Measurements from ENCODE around the gene BACE1. TPM values are rescaled to one million over a fixed set of nuclear protein-coding genes. Genes with fewer than 3 reads are reported as not detected.
"Not testable (repeated sequence)": the region's sequence is repeated elsewhere in the genome, so short reads cannot be mapped to it uniquely, and the experiment has no call there.

The BACE1 gene
- total RNA-seq, 1 experiment from 2014 or later, result 4.5 TPM

DNA sequence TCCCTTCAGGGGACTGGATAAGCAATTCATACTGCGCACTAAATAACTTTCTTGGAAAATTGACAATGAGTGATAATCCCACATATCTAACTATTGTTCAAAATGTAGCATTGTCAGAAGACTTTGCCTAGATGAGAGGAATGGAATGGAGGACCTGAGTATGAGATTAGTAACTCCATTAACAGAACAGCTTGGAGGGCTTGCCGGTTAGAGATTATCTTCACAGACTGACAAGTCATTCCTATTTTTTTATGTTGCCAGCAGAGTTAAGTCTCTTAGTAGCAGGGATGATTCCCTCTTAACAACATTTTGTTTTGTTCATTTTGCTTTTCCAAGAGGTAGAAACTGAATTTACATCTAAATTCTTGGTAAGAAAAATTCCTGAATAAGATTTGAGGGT is 32.0 kb downstream of the BACE1 start:
- no peak for DNase-seq (ENCODE audit: low read depth)
- in situ Hi-C loops (cut with HindIII; ENCODE audit: low pct_unique_long_range_greater_than_20kb, low sequenced_read_pairs), result no loop called here

- DNase-seq (ENCODE audit: low read depth), result no peak
- in situ Hi-C loops (cut with HindIII; ENCODE audit: low pct_unique_long_range_greater_than_20kb, low sequenced_read_pairs), result no loop called here
Observed at GRCh38 chr11:117282956-117283355, 33.1 kb downstream of the BACE1 start.

DNA sequence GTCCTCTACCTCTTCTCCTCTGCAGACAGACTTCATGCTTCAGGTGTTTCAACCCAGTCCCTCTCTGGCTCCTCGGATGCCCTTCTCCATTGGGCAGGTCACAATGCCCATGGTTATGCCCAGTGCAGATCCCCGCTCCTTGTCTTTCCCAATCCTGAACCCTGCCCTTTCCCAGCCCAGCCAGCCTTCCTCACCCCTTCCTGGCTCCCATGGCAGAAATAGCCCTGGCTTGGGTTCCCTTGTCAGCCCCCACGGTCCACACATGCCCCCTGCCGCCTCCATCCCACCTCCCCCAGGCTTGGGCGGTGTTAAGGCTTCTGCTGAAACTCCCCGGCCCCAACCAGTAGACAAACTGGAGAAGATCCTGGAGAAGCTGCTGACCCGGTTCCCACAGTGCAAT is 34.2 kb downstream of the BACE1 start:
- in situ Hi-C loops (cut with HindIII; ENCODE audit: low pct_unique_long_range_greater_than_20kb, low sequenced_read_pairs), result no loop called here
- DNase-seq (ENCODE audit: low read depth), result no peak

DNA sequence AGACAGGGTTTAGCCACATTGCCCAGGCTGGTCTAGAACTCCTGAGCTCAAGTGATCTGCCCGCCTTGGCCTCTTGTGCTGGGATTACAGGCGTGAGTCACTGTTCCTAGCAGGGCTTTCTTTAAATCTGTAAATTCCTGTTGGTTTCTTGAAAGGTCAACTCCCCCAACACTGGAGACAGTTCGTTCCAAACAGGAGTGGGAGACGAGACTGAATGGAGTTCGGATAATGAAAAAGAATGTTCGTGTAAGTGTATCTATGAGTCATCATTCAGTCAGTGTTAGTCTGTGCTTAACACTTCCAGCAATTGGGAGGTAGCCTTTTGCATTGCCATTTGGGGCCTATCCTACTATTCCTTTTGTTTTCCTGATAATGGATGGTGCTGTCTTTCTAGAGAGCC is 34.9 kb downstream of the BACE1 start:
- in situ Hi-C loops (cut with HindIII; ENCODE audit: low pct_unique_long_range_greater_than_20kb, low sequenced_read_pairs), result no loop called here
- peak; percentile 21 for DNase-seq (ENCODE audit: low read depth)

- DNase-seq (ENCODE audit: low read depth), result no peak
- in situ Hi-C loops (cut with HindIII; ENCODE audit: low pct_unique_long_range_greater_than_20kb, low sequenced_read_pairs), result no loop called here
Observed at GRCh38 chr11:117279711-117280376, 36.2 kb downstream of the BACE1 start.

- DNase-seq (ENCODE audit: low read depth), result no peak
- in situ Hi-C loops (cut with HindIII; ENCODE audit: low pct_unique_long_range_greater_than_20kb, low sequenced_read_pairs), result no loop called here
Observed at GRCh38 chr11:117278347-117278746, 37.7 kb downstream of the BACE1 start.

GRCh38 chr11:117273550-117274289 is 42.3 kb downstream of the BACE1 start:
- in situ Hi-C loops (cut with HindIII; ENCODE audit: low pct_unique_long_range_greater_than_20kb, low sequenced_read_pairs), result no loop called here
- no peak for DNase-seq (ENCODE audit: low read depth)

DNA sequence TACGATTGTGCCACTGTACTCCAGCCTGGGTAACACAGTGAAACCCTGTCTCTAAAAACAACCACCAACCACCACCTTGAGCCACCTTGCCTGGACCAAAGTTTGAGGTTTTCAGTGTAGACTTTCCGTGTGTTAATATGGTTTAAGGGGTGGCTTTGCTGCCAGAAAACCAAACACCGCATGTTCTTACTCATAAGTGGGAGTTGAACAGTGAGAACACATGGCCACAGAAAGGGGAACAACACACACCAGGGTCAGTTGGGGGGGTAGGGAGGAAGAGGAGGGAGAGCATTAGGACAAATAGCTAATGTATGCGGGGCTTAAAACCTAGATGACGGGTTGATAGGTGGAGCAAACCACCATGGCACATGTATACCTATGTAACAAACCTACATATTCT is 43.9 kb downstream of the BACE1 start:
- DNase-seq (ENCODE audit: low read depth); in situ Hi-C loops (cut with HindIII; ENCODE audit: low pct_unique_long_range_greater_than_20kb, low sequenced_read_pairs): not testable (repeated sequence)

- in situ Hi-C loops (cut with HindIII; ENCODE audit: low pct_unique_long_range_greater_than_20kb, low sequenced_read_pairs), result no loop called here
- no peak for DNase-seq (ENCODE audit: low read depth)
Observed at GRCh38 chr11:117271208-117271607, 44.8 kb downstream of the BACE1 start.

DNA sequence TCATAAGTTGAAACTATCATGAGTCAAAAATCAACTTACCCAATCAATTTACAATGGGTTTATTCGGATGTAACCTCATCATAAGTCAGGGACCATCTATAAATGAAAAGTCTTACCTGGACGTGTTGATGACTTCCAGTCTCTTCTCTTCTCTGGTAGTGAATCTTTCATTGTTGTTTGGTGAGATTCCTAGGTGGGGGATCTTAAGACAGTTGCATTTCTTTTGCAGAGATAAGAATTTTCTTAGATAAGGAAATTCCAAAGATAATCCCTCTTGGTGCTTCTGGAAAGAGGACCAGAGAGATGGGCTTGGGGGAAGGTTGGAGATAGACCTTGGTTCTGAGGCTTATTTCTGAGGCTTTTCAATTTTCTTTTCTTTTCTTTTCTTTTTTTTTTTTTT is 46.2 kb downstream of the BACE1 start:
- no peak for DNase-seq (ENCODE audit: low read depth)
- in situ Hi-C loops (cut with HindIII; ENCODE audit: low pct_unique_long_range_greater_than_20kb, low sequenced_read_pairs), result no loop called here

DNA sequence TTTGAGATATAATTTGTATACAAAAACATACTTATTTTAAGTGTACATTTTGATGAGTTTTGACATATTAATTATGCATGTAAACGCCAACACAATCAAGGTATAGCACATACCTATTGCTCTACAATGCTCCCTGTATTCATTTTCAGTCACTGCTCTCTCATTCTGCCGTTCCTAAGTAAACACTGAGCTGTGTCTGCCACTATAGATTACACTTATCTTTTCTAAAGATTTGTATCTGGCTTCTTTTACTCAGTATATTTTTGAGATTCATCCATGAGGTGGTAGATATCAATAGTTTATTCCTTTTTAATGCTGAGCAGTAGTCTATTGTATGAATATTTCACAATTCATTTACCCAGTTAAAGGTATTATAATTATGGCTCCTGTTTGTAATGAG is 50.3 kb downstream of the BACE1 start:
- in situ Hi-C loops (cut with HindIII; ENCODE audit: low pct_unique_long_range_greater_than_20kb, low sequenced_read_pairs), result no loop called here
- DNase-seq (ENCODE audit: low read depth), result no peak

GRCh38 chr11:117264624-117265323 is 51.3 kb downstream of the BACE1 start:
- DNase-seq (ENCODE audit: low read depth); in situ Hi-C loops (cut with HindIII; ENCODE audit: low pct_unique_long_range_greater_than_20kb, low sequenced_read_pairs): not testable (repeated sequence)

GRCh38 chr11:117259417-117259816 is 56.6 kb downstream of the BACE1 start:
- DNase-seq (ENCODE audit: low read depth), result no peak
- in situ Hi-C loops (cut with HindIII; ENCODE audit: low pct_unique_long_range_greater_than_20kb, low sequenced_read_pairs), result no loop called here

- in situ Hi-C loops (cut with HindIII; ENCODE audit: low pct_unique_long_range_greater_than_20kb, low sequenced_read_pairs), result no loop called here
- DNase-seq (ENCODE audit: low read depth), result no peak
Observed at GRCh38 chr11:117258576-117258975, 57.5 kb downstream of the BACE1 start.

DNA sequence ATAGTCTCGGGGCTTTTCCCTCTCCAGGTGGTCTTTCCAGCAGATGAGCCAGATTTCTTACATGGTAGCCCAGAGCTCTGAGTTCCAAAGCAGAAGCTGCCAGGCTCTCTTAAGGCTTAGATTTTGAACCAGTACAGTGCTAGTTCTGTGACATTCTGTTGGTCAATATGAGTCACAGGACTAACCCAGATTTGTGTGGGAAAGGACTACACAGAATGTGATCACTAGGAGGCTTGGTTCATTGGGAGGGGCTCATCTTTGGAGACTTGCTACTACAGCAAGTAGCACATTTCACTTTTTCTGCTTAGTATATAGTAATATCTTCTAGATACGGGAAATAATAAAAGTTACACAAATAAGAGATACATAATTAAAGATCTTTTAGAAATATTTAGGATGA is 59.5 kb downstream of the BACE1 start:
- in situ Hi-C loops (cut with HindIII; ENCODE audit: low pct_unique_long_range_greater_than_20kb, low sequenced_read_pairs), result no loop called here
- DNase-seq (ENCODE audit: low read depth), result no peak

DNA sequence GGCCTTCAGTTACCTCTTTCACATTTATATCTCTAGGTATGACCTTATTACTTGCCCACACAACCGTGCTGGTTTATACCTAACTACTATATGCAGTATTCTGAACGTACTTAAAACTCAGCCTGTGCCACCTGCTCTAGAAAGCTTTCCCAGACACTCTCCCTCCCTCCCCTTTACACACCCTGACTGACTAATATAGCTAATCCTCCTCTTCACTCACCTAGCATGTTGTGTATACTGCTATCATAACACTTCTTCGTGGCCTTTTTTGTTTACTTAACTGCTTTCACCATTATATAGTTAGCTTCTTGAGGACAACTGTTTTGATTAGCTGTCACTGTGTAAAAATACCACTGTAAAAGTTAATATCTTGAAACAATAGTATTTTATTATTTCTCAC is 60.1 kb downstream of the BACE1 start:
- in situ Hi-C loops (cut with HindIII; ENCODE audit: low pct_unique_long_range_greater_than_20kb, low sequenced_read_pairs), result no loop called here

DNA sequence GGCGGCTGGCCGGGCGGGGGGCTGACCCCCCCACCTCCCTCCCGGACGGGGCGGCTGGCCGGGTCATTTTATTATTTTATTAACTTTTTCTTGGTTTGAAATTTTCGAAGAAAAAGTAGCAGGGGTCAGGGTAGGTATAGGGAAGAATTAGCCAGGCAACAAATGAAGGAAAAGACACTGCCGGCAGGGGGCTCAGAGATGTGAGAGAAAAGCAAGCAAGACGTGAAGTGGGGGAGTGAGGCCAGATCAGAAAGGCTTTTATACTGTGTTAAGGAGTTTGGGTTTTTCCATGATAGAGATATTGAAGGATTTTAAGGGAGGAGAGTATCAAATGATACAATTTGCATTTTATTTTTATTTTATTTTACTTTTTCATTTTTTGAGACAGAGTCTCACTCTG is 64.5 kb downstream of the BACE1 start:
- in situ Hi-C loops (cut with HindIII; ENCODE audit: low pct_unique_long_range_greater_than_20kb, low sequenced_read_pairs), result no loop called here
- DNase-seq (ENCODE audit: low read depth), result no peak

More for the DNA sequence above, 60.1 kb downstream of the BACE1 start:
- no peak for DNase-seq (ENCODE audit: low read depth)

- DNase-seq (ENCODE audit: low read depth), result no peak
- in situ Hi-C loops (cut with HindIII; ENCODE audit: low pct_unique_long_range_greater_than_20kb, low sequenced_read_pairs), result no loop called here
Observed at GRCh38 chr11:117249571-117249970, 66.5 kb downstream of the BACE1 start.

DNA sequence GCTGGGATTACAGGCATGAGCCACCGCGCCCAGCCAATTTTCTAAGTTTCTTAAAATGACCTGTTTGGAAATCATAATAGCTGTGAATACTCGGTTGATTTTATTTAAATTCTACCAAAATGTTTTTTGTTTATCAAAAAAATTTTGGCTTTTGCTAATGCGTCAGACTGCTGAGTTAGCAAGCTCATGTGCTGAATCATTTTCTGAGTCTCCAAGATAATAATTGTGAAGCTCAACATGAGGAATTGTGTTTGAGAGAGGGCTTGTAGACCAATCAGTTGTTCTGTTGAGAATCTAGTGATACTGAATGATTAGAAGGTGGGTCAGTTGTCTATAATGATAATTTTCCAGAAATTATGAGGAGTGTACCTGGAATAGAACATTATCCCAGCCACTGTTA is 67.7 kb downstream of the BACE1 start:
- DNase-seq (ENCODE audit: low read depth), result no peak
- in situ Hi-C loops (cut with HindIII; ENCODE audit: low pct_unique_long_range_greater_than_20kb, low sequenced_read_pairs), result no loop called here
